GM19372 (cell line): ENCODE results near the gene CCDC93.
"Not testable (repeated sequence)": the region's sequence is repeated elsewhere in the genome, so short reads cannot be mapped to it uniquely, and the experiment has no call there.

ENCODE experiments used
- ATAC-seq: cut with Tn5 transposase; IDR thresholded peaks from one replicate; pipeline ENCODE4 v1.9.1; 2021; ENCODE audit warnings: mild to moderate bottlenecking, low read depth, moderate library complexity; ENCODE audit not compliant: unreplicated experiment

The CCDC93 gene

DNA sequence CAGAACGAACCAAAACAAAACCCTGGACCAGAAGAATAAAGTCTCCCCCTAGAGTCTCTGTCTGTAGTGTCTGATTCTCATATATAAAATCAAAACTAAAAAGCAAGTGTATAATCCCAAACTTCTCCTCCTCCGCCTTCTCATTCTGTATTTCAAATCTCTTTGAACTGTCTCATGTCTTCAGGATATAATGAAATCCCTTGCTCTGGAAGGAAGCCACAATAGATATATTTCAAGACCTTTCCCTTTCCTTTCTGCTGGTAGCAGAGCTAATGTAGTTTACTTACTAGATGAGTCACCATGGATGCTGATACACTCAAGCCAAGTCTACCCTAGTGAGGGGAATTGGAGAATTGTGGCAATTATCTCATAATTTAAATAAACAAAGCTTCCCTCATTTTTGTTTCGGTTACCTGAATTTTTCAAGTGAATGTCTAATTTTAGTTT is 33.5 kb upstream of the CCDC93 start:
- ATAC-seq, result no peak

DNA sequence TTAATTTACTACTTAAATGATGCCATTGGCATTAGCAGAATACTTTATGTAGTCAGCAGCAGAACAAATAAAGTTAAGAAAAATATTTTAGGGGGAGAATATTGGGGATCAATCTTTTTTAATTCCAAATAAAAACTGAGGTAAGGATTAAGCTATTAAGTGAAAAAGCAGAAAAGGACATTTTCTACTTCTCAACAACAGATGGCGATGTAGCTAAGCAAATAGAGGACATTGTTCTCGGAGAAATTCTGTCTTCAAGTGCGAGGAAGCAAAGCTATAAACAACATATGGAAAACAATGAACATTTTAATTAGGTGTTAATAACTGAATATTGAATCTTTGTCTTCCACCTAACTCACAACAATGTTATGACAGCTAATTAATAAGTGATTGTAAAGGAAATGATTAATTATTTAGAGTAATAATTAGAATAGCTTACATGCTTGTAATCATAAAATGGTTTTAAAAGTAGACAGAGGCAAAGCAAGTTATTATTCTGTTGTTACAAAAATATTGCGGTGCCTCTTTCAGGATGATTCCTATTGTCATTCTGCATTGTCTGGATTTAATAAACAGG is 32.9 kb upstream of the CCDC93 start:
- ATAC-seq, result no peak

DNA sequence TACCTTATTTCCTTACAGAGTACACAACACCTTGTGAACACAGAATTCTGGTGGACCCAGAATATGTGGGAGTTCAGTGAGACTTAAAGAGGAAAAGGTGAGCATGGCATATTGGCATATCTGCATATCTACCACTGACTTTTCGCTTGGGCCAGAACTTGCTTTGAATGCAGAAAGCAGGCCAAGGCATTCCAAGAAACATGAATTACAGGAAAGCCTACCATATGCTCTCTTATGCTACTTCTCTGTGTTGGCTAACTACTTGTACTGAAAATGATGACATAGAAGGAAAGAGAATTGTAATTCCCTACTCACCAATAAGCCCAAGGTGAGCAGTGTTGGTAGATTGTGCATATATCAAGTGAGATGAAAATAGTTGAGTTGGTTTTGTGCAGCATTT is 31.4 kb upstream of the CCDC93 start:
- no peak for ATAC-seq

DNA sequence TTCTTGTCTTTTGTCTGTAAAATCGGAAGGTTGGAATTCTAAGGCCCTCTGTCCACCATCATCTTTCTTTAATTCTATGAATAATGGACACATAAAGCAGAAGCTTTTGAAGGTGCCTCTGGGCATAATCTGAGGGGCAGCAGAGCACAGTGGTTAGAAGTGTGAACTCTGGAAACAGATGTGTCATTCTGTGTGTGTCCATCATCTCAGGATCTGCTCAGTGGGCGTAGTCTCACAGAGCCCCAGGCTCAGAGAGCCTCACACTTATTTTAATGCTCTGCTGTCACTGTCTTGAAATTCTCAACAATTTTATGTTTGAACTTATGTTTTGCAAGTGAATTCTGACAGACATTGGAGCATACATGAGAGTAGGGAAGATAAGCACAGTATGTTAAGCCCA is 31.0 kb upstream of the CCDC93 start:
- no peak for ATAC-seq

DNA sequence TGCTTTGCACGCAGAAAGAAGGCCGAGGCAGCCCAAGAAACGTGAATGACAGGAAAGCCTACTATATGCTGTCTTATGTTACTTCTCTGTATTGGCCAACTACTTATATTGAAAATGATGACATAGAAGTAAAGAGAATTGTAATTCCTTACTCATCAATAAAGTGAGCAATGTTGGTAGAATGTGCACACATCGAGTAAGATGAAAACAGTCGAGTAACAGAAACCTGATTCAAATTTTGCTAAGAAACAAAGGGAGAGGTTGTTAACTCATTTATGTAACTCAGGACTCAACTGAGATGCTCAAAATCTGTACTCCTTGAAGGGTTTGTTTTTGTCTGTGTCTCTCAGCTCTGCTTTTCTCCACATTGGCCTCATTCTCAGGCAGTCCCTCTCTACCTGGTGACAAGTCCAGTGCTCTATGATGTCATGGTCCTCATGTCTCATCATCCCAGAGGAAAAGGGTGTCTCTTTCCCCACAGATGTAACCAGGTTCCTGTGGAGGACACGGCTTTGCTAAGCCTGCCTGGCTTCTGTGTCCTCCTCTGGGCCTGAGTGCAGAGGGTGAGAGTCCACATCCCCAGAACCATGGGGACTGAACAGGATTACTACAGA is 30.3 kb upstream of the CCDC93 start:
- ATAC-seq, result no peak

DNA sequence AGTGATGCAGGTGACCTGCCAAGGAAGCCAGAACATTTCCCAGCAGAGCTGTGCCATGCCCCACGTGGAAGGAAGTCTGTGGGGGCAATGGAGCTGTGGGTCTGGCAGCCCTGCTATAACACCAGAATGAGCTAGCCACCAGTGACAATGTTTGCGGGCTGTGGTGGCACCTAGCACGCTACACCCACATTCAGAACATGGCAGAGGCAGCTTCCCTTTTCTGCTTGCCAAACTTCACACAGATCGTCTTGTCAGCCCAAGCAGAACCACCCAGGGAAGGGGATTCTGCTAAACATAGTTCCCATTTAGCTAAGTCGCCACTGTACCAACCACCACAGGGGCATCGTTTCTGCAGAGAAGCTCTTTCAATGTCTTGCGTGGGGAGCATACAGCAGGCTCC is 27.0 kb upstream of the CCDC93 start:
- no peak for ATAC-seq

DNA sequence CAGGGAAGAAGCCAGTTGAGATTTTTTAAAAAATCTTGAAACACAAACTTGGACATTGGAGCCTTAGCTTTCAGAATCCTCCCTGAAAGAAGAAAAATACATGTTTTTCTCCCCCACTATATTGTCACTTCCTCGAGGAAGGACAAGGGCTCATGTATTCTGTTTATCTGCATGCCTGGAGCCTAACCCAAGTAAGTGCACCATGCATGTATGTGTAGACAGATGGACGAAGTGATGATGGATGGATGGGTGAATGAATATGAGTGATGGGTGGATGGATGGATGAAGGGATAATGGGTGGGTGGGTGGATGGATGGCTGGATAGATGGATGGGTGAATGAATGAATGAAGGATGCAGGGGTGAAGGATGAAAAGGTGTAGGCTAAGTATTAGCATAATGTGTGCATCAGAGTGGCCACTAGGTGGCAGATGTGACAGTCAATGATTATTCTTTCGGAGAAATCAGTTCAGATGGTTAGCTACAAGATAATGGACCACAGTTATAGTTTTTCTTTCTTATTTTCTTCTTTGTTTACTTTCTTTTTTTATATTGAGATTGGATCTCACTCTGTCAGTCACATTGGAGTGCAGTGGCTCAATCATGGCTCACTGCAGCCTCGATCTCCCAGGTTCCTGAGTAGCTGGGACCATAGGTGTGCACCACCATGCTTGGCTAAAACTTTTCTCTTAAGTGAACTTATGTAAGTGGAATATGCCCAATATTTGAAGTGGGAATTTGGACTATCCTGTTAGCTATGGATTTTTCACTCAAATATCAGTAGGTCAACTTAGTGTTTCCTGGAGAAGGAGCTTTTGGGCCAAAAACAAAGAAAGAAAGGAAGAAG is 18.5 kb upstream of the CCDC93 start:
- peak; percentile 95 for ATAC-seq

DNA sequence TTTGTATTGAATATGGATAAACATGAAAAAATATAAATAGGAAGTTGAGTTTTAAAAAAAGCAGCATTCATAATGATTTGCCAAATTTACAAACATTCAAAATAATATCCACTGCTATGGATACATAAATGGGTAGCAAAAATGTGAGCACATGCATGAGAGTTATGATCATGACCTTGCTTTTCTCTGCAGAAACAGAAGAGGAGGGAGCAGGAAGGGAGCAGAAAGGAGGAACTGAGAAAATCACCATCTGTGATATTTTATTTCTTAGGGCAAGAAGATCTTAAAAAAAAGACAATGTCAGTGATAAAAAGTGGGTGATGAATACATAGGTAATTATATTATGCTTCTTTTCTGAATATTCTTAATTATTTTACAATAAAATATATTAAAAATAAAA is 17.7 kb upstream of the CCDC93 start:
- ATAC-seq, result no peak

DNA sequence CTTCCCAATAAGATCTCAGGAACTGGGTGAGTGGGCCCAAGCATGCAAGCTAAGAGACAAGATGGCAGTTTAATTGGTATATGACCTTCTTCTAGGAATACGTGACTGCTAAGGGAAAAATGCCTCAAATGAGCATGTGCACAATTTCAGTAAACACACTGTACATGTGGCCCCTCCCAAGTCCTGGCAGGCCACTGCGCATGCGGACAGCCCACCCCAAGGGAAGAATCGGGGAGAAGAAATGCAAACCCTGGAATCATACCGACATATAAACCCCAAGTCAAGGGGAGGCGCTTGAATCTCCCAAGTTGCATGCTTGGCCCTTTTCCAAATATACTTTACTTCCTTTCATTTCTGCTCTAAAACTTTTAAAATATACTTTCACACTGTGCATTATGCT is 15.2 kb upstream of the CCDC93 start:
- no peak for ATAC-seq

DNA sequence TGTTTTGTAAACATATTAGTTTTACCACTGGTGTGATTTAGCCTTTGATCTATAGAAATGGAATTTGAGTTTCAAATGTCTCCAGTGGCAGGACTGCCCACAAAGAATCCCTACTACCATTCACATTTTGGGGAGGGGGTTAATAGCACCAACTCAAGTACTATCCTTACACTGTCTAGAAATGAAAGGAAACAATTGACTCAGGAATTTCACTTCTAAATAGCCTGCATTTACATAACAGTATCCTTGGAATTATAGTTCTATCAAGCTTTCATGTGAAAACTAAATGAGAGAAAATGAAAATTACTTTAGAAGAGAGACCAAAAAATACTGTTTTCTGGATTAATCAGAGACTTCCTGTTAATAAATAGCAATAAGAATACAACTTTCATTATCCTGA is 7.5 kb upstream of the CCDC93 start:
- ATAC-seq, result no peak

DNA sequence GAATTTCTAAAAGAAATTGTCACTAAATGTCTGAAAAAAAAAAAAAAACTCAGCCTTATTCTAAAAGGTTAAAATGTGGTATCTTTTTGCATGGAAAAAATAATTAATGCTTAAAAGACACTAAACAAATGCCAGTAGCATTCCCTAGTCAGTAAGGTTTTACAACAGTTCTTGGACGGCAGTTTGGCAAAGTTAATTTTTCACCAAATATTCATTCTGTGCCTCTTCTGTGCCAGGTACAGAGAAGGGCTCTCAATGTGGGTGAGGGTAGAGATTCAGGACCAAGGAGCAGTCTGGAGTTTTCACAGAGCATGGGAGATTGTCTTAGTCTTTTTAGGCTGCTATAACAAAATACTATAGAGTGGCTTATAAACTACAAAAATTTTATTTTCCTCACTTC is 6.0 kb upstream of the CCDC93 start:
- ATAC-seq, result no peak

DNA sequence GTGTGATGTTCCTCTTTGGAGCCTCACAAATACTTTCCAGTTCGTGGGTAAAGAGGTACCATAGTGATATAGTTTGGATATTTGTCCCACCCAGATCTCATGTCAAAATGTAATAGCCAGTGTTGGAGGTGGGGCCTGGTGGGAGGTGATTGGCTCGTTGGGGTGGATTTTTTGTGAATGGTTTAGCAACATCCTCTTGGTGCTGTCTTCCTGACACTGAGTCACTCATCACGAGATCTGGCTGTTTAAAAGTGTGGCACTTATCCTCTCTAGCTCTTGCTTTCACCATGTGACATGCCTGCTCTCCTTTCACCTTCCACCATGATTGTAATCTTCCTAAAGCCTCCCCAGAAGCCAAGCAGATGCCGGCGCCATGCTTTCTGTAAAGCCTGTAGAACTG is 3.0 kb upstream of the CCDC93 start:
- no peak for ATAC-seq

DNA sequence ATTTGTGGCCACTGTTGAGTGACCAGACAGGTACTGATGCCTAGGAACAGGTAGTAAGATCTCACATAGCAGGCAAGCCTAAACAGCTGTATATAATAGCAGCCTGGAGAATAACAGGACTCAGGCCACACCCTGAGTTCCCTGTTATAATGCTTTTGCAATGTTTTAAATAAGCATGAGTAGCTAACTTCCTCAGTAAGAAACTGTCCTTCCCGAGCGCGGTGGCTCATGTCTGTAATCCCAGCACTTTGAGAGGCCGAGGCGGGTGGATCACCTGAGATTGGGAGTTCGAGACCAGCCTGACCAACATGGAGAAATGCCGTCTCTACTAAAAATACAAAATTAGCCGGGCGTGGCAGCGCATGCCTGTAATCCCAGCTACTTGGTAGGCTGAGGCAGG is 1.9 kb upstream of the CCDC93 start:
- ATAC-seq, result not testable (repeated sequence)

DNA sequence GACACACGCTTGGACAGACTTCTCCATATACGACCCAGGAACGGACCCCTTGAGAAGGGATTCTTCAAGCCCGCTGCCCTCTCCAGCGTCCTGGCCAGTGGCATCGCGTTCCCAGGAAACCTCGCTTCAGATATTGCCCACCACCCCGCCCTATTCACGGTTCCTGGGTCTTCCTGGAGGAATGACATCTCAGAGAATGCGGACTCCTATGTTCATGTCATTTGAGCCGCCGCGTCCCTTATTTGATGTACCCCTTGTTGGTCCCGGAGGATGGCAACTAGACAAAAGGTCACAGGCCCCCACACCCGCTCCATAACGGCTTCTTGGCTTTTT is 588 bp upstream of the CCDC93 start:
- ATAC-seq, result no peak

DNA sequence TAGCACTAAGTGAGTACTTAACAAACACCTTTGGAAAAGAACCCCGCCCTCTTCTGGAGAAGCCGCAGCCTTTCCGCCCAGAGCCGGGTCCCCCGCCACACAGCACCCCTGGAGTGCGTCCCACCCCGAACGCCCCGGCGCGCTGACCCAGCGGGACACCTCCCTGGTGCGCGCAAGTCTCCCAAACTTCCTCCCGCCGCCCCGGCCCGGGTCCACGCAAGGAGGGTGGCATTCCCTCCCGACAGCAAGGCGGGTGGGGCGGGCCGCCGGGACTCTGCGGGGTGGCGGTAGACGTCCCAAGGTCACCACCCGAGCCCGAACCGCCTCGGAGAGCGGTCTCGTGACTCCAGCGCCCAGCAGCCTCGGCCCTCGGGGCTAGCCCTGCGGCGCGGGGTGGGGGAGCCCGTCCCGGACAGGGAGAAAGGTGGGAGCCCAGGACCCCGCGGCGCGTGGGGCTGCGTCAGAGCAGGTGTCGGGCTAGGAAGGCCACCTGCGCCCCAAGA is 598 bp downstream of the CCDC93 start:
- ATAC-seq, result peak; percentile 30

DNA sequence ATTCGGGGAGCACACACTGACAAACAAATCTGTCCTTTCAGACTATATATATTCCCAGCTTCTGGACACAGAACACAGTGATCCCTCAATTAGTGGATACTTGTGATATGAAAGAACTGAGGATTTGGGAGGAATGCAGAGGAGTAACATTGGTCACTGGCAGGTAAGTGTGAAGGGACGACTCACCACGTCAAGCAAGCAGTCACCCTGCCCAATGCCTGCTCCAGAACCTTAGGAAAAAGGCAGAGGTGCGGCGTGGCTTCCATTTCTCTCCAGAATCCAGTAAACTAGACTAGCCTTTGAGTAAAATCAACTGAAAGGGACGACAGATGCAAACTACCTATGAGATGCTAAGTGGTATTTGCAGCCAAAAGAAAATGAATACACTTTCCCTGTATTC is 1.1 kb downstream of the CCDC93 start:
- ATAC-seq, result no peak

DNA sequence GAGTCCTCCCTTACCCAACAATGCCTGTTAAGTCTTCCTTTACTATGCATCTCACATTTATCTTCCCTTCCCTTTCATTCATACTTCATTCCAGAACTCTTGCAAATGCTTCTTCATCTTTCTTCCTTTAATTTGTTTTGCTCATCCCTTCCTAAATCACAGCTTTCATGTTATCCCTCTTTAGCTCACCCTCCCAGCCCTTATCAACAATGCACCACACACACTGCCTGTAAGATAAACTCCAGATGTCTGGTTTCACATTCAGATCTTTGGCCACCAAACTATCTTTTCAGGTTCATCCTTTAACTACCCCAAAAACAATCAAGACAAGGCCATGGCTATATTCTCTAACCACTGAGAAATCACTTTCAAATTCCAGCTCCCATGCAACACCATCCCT is 3.4 kb downstream of the CCDC93 start:
- ATAC-seq, result no peak

DNA sequence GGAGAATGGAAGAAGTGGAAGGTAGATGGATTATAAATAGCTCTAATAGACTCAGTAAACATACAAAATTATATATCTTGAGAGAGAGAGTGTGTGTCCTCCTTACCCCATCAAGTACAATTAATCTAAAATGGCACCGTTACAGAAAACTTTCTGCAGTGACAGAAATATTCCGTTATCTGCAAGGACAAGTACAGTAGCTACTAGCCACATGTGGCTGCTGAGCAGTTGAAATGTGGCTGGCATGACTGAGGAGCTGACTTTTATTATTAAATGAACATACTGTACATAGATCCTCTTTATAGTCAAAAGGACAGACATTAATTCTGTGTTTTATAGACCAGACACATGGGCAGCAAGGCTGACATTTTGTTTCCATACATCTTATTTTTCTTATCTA is 7.0 kb downstream of the CCDC93 start:
- ATAC-seq, result no peak

DNA sequence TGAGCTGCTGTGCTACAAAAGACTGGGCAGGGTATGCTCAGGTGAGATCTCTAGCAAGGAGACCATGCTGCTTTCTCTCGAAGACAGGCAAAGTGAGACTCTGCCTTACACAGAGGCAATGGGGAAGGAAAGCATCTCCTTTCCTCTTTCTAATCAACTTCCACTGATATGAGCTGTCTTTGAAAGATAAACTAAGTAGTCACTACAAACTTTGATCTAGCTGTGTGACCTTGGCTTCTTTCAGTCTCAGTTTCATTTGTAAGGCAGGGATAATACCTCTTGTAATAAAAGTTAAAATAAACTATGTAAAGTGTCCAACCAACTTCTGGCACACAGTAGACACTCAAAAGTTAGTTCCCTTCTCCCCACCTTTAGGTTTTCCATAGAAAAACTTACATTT is 7.5 kb downstream of the CCDC93 start:
- ATAC-seq, result no peak

DNA sequence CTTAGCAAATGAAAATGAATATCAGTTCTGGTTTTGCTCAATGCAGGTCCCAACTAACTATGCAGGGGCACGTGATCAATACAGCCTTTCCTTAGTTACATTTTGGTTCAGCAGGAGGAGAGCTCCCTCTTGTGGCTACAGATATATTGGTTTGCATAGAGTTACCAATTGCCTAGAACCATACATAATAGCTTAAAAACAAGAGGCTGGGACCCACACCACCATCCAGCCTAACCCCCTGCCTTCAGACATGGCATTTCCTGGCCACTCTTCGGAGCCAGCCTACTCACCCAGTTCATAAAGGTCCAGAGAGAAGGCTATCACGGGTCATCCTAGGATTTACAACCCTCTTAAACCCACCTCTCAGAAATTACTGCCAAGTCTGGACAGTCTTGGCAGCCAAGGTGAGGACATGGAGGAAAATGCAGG is 10.5 kb downstream of the CCDC93 start:
- ATAC-seq, result peak; percentile 99

DNA sequence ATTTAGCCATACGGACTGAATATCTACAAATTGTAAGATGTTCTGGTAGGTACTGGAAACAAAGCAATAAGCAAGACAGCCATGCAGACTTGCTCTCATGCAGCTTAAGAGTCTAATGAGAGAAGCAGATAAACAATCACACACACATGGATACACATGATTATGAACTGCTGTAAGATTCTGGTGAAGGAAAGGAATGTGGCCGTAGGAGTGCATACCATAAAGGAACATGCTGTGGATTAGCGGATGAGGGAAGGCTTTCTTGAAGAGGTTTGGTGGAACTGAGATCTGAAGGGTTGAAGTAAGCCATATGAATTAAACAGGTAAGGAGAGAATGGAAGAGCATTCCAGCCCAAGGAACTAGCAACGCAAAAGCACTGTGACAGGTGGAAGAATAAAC is 13.8 kb downstream of the CCDC93 start:
- ATAC-seq, result no peak
